Hepatocyte (in vitro differentiated cells): ENCODE data around the gene SLC44A4. TPM values are rescaled to one million over a fixed set of nuclear protein-coding genes. Genes with fewer than 3 reads are reported as not detected.
"Not testable (repeated sequence)": the region's sequence is repeated elsewhere in the genome, so short reads cannot be mapped to it uniquely, and the experiment has no call there.

Experiments
- DNase-seq: peaks from one replicate; pipeline ENCODE4 v3.0.0-alpha.2; 2016; ENCODE audit warnings: low spot score
- H2AFZ ChIP-seq: fragments of 200-600 bp; sonication (generic); 2 replicates; pipeline ENCODE4 v1.6.0; 2016; ENCODE audit warnings: antibody characterized with exemption, mild to moderate bottlenecking
- H3K27ac ChIP-seq: fragments of 200-600 bp; sonication (generic); 2 replicates; pipeline ENCODE4 v1.5.1; 2016; ENCODE audit warnings: mild to moderate bottlenecking
- H3K27me3 ChIP-seq: fragments of 200-600 bp; sonication (generic); 2 replicates; pipeline ENCODE4 v1.6.1; 2016
- H3K36me3 ChIP-seq: fragments of 200-600 bp; sonication (generic); replicated peaks from 2 replicates; pipeline ENCODE4 v1.5.1; 2016; ENCODE audit warnings: low read depth; ENCODE audit not compliant: insufficient read depth
- H3K4me1 ChIP-seq: fragments of 200-600 bp; sonication (generic); 2 replicates; pipeline ENCODE4 v1.5.1; 2016; ENCODE audit warnings: mild to moderate bottlenecking, moderate library complexity; ENCODE audit not compliant: insufficient read depth
- H3K4me2 ChIP-seq: fragments of 200-600 bp; sonication (generic); 2 replicates; pipeline ENCODE4 v1.6.0; 2016
- H3K4me3 ChIP-seq: fragments of 200-600 bp; sonication (generic); 2 replicates; pipeline ENCODE4 v1.5.1; 2016; ENCODE audit warnings: mild to moderate bottlenecking
- H3K79me2 ChIP-seq: fragments of 200-600 bp; sonication (generic); 2 replicates; pipeline ENCODE4 v1.6.0; 2017; ENCODE audit warnings: mild to moderate bottlenecking
- H3K9me2 ChIP-seq: fragments of 200-600 bp; sonication (generic); replicated peaks from 2 replicates; pipeline ENCODE4 v1.6.0; 2017; ENCODE audit warnings: mild to moderate bottlenecking; ENCODE audit not compliant: insufficient read depth
- H3K9me3 ChIP-seq: fragments of 200-600 bp; sonication (generic); 2 replicates; pipeline ENCODE4 v1.5.1; 2016; ENCODE audit warnings: low read depth, mild to moderate bottlenecking
- H4K20me1 ChIP-seq: fragments of 200-600 bp; sonication (generic); 2 replicates; pipeline ENCODE4 v1.6.0; 2016; ENCODE audit warnings: mild to moderate bottlenecking; ENCODE audit not compliant: insufficient read depth, poor library complexity, severe bottlenecking
- EZH2 ChIP-seq: fragments of 200-600 bp; sonication (generic); IDR thresholded peaks from 2 replicates; pipeline ENCODE4 v1.6.1; 2016; ENCODE audit warnings: antibody characterized with exemption, mild to moderate bottlenecking, borderline replicate concordance
- EZH2phosphoT487 ChIP-seq: fragments of 200-600 bp; sonication (generic); IDR thresholded peaks from one replicate; pipeline ENCODE4 v1.6.1; 2018; ENCODE audit warnings: antibody characterized with exemption, mild to moderate bottlenecking, low read depth, moderate library complexity; ENCODE audit not compliant: unreplicated experiment, severe bottlenecking
- WGBS: methylation state at CpG from one replicate; pipeline ENCODE4 v1.1.6; 2016; ENCODE audit warnings: low lambda C conversion rate; ENCODE audit errors: missing lambda C conversion rate; 5-methylcytosine and 5-hydroxymethylcytosine counted together
- polyA plus RNA-seq: library from polyadenylated mRNA; unstranded; fragments of >200 nt; fragmentation: Nextera tagmentation; extraction: Ambion mirVana; gene quantifications from 2 replicates; pipeline ENCODE4 v1.2.1, GENCODE V29; 2016
- total RNA-seq: library from RNA; depleted of rRNA; stranded (reverse); fragments of >200 nt; gene quantifications from 2 replicates; pipeline ENCODE4 v1.2.3, GENCODE V29; 2014
- TF ChIP-seq, protein P1 (sequence below): fragments of 200-600 bp; sonication (generic); IDR thresholded peaks from 2 replicates; pipeline ENCODE4 v1.5.1; 2016; ENCODE audit warnings: antibody characterized with exemption, mild to moderate bottlenecking; ENCODE audit not compliant: poor library complexity

Gene SLC44A4
- total and polyA plus RNA-seq, 2 experiments from 2014 or later: 76.2 to 90.8 TPM

DNA sequence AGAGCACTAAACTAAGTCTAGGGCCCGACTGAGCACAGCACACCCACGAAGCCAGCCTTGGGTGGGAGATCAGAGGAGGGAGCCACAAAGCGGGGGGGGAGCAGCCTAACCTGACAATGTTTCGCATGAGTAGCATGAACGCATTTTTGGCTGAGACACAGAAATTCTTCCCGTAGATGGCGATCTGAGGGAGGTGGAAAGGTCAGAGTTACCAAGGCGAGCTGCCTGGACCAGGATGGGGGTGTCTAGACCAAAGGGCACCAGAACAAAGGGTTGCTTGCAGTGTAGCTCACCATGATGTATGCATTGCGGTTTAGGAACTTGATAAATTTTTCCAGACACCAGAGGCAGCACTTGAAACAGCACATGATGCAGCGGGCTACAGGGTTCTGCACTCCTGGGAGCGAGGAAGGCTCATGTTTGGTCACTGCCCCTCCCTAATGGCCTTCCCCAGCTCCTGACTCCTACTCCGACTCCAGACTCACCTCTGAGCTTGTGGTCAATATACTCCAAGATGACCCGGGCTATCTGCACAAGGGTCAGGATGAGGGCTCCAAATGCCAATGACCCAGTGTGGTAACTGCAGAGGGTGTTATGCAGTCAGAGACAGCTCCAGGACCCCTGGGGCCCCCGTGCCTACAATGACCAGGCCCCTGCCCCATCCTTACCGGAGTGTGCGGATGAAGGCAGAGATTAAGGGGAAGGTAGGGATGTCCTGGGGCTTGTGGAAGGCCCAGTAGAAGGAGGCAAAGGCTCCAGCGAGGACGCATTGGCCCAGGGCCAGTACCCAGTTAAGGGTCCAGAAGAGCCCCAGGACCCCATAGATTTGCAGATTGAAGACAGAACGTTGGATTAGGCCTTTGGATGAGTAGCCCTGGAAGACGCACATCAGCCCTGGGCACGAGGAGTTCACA lies 13.3 kb downstream of the SLC44A4 start:
- WGBS: 78% methylated on average over 21 of the region's 21 CpGs
- H3K79me2 ChIP-seq: peaks cover 19% of the 10 kb centered on the region
- H2AFZ ChIP-seq: no peak overlapping the region
- no peaks in the 10 kb centered on the region for H3K36me3 ChIP-seq
- H3K4me1 ChIP-seq: peaks cover 5% of the 10 kb centered on the region
- peak overlapping the region; percentile 11 for H3K27ac ChIP-seq
- TF ChIP-seq, protein P1, sequence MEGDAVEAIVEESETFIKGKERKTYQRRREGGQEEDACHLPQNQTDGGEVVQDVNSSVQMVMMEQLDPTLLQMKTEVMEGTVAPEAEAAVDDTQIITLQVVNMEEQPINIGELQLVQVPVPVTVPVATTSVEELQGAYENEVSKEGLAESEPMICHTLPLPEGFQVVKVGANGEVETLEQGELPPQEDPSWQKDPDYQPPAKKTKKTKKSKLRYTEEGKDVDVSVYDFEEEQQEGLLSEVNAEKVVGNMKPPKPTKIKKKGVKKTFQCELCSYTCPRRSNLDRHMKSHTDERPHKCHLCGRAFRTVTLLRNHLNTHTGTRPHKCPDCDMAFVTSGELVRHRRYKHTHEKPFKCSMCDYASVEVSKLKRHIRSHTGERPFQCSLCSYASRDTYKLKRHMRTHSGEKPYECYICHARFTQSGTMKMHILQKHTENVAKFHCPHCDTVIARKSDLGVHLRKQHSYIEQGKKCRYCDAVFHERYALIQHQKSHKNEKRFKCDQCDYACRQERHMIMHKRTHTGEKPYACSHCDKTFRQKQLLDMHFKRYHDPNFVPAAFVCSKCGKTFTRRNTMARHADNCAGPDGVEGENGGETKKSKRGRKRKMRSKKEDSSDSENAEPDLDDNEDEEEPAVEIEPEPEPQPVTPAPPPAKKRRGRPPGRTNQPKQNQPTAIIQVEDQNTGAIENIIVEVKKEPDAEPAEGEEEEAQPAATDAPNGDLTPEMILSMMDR: no peak
- TF ChIP-seq EZH2 (no peak), EZH2phosphoT487 (no peak)
- no peaks in the 10 kb centered on the region for H3K27me3 ChIP-seq
- DNase-seq: peak; percentile 38
- no peak overlapping the region for H3K4me3 ChIP-seq
- no peaks in the 10 kb centered on the region for H3K9me3 ChIP-seq
- H3K9me2 ChIP-seq: no peaks in the 10 kb centered on the region
- peaks cover 2% of the 10 kb centered on the region for H4K20me1 ChIP-seq
- H3K4me2 ChIP-seq: no peak overlapping the region

DNA sequence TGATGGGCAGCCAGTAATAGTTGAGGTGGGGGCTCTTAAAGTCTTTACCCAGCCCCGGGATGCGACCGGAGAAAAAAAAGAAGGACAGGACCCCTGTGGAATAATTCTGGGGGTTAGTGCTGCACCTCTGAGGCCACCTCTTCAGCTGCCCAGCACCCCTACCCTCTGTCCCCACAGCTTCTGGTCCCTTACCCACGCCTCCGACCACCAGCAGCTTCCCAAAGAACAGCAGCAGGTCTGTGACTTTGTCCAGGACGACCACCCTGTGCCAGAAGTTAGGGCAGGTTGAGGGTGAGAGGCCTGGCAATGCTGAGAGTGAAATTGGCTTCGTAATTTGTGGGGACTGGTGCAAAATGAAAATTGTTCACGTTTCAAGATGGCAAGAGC lies 14.0 kb downstream of the SLC44A4 start:
- Histone ChIP-seq H3K27ac (peak overlapping the region; percentile 11), H3K4me3 (no peak overlapping the region), H3K9me2 (no peaks in the 10 kb centered on the region), H3K9me3 (no peaks in the 10 kb centered on the region), H3K79me2 (peaks cover 19% of the 10 kb centered on the region), H3K36me3 (no peaks in the 10 kb centered on the region), H3K27me3 (no peaks in the 10 kb centered on the region), H3K4me2 (no peak overlapping the region), H3K4me1 (peaks cover 5% of the 10 kb centered on the region), H2AFZ (no peak overlapping the region), H4K20me1 (peaks cover 2% of the 10 kb centered on the region)
- WGBS: 94% methylated on average over 8 of the region's 8 CpGs
- TF ChIP-seq, protein P1: no peak
- TF ChIP-seq EZH2: no peak
- TF ChIP-seq EZH2phosphoT487: no peak
- no peak for DNase-seq

DNA sequence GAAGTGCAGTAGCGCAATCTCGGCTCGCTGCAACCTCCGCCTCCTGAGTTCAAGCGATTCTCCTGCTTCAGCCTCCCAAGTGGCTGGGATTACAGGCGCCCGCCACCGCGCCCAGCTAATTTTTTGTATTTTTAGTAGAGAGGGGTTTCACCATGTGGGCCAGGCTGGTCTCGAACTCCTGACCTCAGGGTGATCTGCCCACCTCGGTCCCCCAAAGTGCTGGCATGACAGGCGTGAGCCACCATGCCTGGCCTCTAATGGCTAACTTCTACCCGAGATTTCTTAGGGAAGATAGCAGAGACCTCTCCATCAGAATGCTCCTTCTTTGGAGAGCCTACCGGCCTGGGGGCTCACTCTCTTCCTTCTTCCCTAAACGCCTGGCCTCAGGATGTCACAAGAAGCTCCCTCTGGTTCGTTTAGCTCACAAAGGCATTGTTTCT lies 14.7 kb downstream of the SLC44A4 start:
- not testable (repeated sequence) for DNase-seq, H3K27me3 ChIP-seq, H4K20me1 ChIP-seq, H3K36me3 ChIP-seq, H3K9me2 ChIP-seq, H3K9me3 ChIP-seq, H3K4me1 ChIP-seq
- peak overlapping the region; percentile 84 for H3K27ac ChIP-seq
- peak overlapping the region; percentile 73 for H3K4me2 ChIP-seq
- peak overlapping the region; percentile 13 for H2AFZ ChIP-seq
- peaks cover 19% of the 10 kb centered on the region for H3K79me2 ChIP-seq
- H3K4me3 ChIP-seq: peak overlapping the region; percentile 22
- WGBS: 24% methylated on average over 16 of the region's 16 CpGs
